Activated naive CD8-positive, alpha-beta T cell treated with anti-CD3 and anti-CD28 coated beads for 36 hours (primary cell): Measurements from ENCODE around the gene PIGU. TPM values are rescaled to one million over a fixed set of nuclear protein-coding genes. Genes with fewer than 3 reads are reported as not detected.

Experiments
- DNase-seq: peaks from one replicate; pipeline ENCODE4 v3.0.0; 2021
- H3K27ac Mint-ChIP-seq: one replicate; pipeline ENCODE4 v1.8.0; 2022; ENCODE audit warnings: mild to moderate bottlenecking, moderate library complexity, mixed read lengths
- H3K27me3 Mint-ChIP-seq: one replicate; pipeline ENCODE4 v1.8.0; 2022; ENCODE audit warnings: mild to moderate bottlenecking, mixed read lengths
- H3K36me3 Mint-ChIP-seq: one replicate; pipeline ENCODE4 v1.8.0; 2021; ENCODE audit warnings: mild to moderate bottlenecking, mixed read lengths
- H3K4me1 Mint-ChIP-seq: one replicate; pipeline ENCODE4 v1.8.0; 2021; ENCODE audit warnings: mixed read lengths
- H3K4me3 Mint-ChIP-seq: one replicate; pipeline ENCODE4 v1.8.0; 2022; ENCODE audit warnings: mild to moderate bottlenecking, moderate library complexity, mixed read lengths
- H3K9me3 Mint-ChIP-seq: one replicate; pipeline ENCODE4 v1.8.0; 2022; ENCODE audit warnings: mixed read lengths
- total RNA-seq, 2 experiments: library from RNA; stranded (reverse); gene quantifications; one replicate each; pipeline ENCODE4 v1.2.3, GENCODE V29; 2021

The PIGU gene
- total RNA-seq, 2 experiments from 2014 or later, result 18.7 to 19.3 TPM

- H3K9me3 Mint-ChIP-seq, result no peaks in the 10 kb centered on the region
- H3K4me3 Mint-ChIP-seq, result no peak overlapping the region
- H3K27ac Mint-ChIP-seq, result no peak overlapping the region
- no peaks in the 10 kb centered on the region for H3K36me3 Mint-ChIP-seq
- no peak for DNase-seq
- H3K4me1 Mint-ChIP-seq, result peaks cover under 1% of the 10 kb centered on the region
- no peaks in the 10 kb centered on the region for H3K27me3 Mint-ChIP-seq
These were observed 90.3 kb downstream of the PIGU start for GRCh38 chr20:34586488-34587163.

- Mint-ChIP-seq H3K36me3 (peaks cover 6% of the 10 kb centered on the region), H3K9me3 (no peaks in the 10 kb centered on the region), H3K4me1 (peaks cover 11% of the 10 kb centered on the region), H3K27me3 (no peaks in the 10 kb centered on the region), H3K4me3 (no peak overlapping the region), H3K27ac (no peak overlapping the region)
- DNase-seq, result no peak
These were observed 91.9 kb downstream of the PIGU start for GRCh38 chr20:34585019-34585418.

- no peak overlapping the region for H3K27ac Mint-ChIP-seq
- no peaks in the 10 kb centered on the region for H3K27me3 Mint-ChIP-seq
- H3K4me3 Mint-ChIP-seq, result no peak overlapping the region
These were observed 93.3 kb downstream of the PIGU start for GRCh38 chr20:34583544-34583943.

GRCh38 chr20:34582911-34583310, 94.0 kb downstream of the PIGU start:
- Mint-ChIP-seq H3K4me3 (no peak overlapping the region), H3K4me1 (peaks cover 11% of the 10 kb centered on the region), H3K9me3 (no peaks in the 10 kb centered on the region), H3K27me3 (no peaks in the 10 kb centered on the region), H3K27ac (no peak overlapping the region), H3K36me3 (peaks cover 6% of the 10 kb centered on the region)
- no peak for DNase-seq

More at GRCh38 chr20:34583544-34583943, 93.3 kb downstream of the PIGU start:
- peaks cover 11% of the 10 kb centered on the region for H3K4me1 Mint-ChIP-seq
- H3K9me3 Mint-ChIP-seq, result no peaks in the 10 kb centered on the region
- no peak for DNase-seq
- H3K36me3 Mint-ChIP-seq, result peaks cover 6% of the 10 kb centered on the region

- H3K4me3 Mint-ChIP-seq, result no peak overlapping the region
- peaks cover 11% of the 10 kb centered on the region for H3K4me1 Mint-ChIP-seq
- no peaks in the 10 kb centered on the region for H3K9me3 Mint-ChIP-seq
- H3K27me3 Mint-ChIP-seq, result no peaks in the 10 kb centered on the region
- H3K36me3 Mint-ChIP-seq, result peaks cover 6% of the 10 kb centered on the region
- no peak overlapping the region for H3K27ac Mint-ChIP-seq
- DNase-seq, result no peak
These were observed 94.7 kb downstream of the PIGU start for GRCh38 chr20:34582221-34582620.

- peaks cover 6% of the 10 kb centered on the region for H3K36me3 Mint-ChIP-seq
- no peak overlapping the region for H3K4me3 Mint-ChIP-seq
- H3K4me1 Mint-ChIP-seq, result peaks cover 11% of the 10 kb centered on the region
- H3K9me3 Mint-ChIP-seq, result no peaks in the 10 kb centered on the region
- no peaks in the 10 kb centered on the region for H3K27me3 Mint-ChIP-seq
- peak; percentile 18 for DNase-seq
- H3K27ac Mint-ChIP-seq, result peak overlapping the region; percentile 55
These were observed 95.3 kb downstream of the PIGU start for GRCh38 chr20:34581341-34582184.

- H3K4me1 Mint-ChIP-seq, result peaks cover 11% of the 10 kb centered on the region
- no peaks in the 10 kb centered on the region for H3K9me3 Mint-ChIP-seq
- peak overlapping the region; percentile 55 for H3K27ac Mint-ChIP-seq
- peaks cover 6% of the 10 kb centered on the region for H3K36me3 Mint-ChIP-seq
- no peaks in the 10 kb centered on the region for H3K27me3 Mint-ChIP-seq
- no peak for DNase-seq
- H3K4me3 Mint-ChIP-seq, result no peak overlapping the region
These were observed 96.6 kb downstream of the PIGU start for GRCh38 chr20:34579979-34580940.

- Mint-ChIP-seq H3K9me3 (no peaks in the 10 kb centered on the region), H3K27ac (no peak overlapping the region), H3K4me1 (peaks cover 11% of the 10 kb centered on the region), H3K36me3 (peaks cover 10% of the 10 kb centered on the region), H3K4me3 (no peak overlapping the region), H3K27me3 (no peaks in the 10 kb centered on the region)
- DNase-seq, result no peak
These were observed 97.5 kb downstream of the PIGU start for GRCh38 chr20:34579191-34579978.

- DNase-seq, result no peak
These were observed 98.4 kb downstream of the PIGU start for GRCh38 chr20:34578521-34578920.

GRCh38 chr20:34578025-34578424, 98.9 kb downstream of the PIGU start:
- Mint-ChIP-seq H3K27me3 (no peaks in the 10 kb centered on the region), H3K4me1 (peaks cover 11% of the 10 kb centered on the region), H3K4me3 (no peak overlapping the region), H3K36me3 (peaks cover 11% of the 10 kb centered on the region), H3K9me3 (no peaks in the 10 kb centered on the region), H3K27ac (no peak overlapping the region)
- DNase-seq, result no peak

More at GRCh38 chr20:34578521-34578920, 98.4 kb downstream of the PIGU start:
- Mint-ChIP-seq H3K27ac (no peak overlapping the region), H3K9me3 (no peaks in the 10 kb centered on the region), H3K4me3 (no peak overlapping the region), H3K4me1 (peaks cover 11% of the 10 kb centered on the region), H3K36me3 (peaks cover 11% of the 10 kb centered on the region), H3K27me3 (no peaks in the 10 kb centered on the region)

- no peak overlapping the region for H3K4me3 Mint-ChIP-seq
- H3K9me3 Mint-ChIP-seq, result no peaks in the 10 kb centered on the region
- peaks cover 11% of the 10 kb centered on the region for H3K4me1 Mint-ChIP-seq
- no peaks in the 10 kb centered on the region for H3K27me3 Mint-ChIP-seq
- DNase-seq, result no peak
- H3K36me3 Mint-ChIP-seq, result peaks cover 11% of the 10 kb centered on the region
- H3K27ac Mint-ChIP-seq, result no peak overlapping the region
These were observed 99.8 kb downstream of the PIGU start for GRCh38 chr20:34577061-34577460.

GRCh38 chr20:34575756-34576155, 101.1 kb downstream of the PIGU start:
- H3K36me3 Mint-ChIP-seq, result peaks cover 8% of the 10 kb centered on the region
- no peak overlapping the region for H3K4me3 Mint-ChIP-seq
- DNase-seq, result no peak
- H3K27me3 Mint-ChIP-seq, result no peaks in the 10 kb centered on the region
- H3K4me1 Mint-ChIP-seq, result peaks cover 14% of the 10 kb centered on the region
- H3K27ac Mint-ChIP-seq, result no peak overlapping the region
- no peaks in the 10 kb centered on the region for H3K9me3 Mint-ChIP-seq

- Mint-ChIP-seq H3K4me3 (no peak overlapping the region), H3K27ac (no peak overlapping the region), H3K27me3 (no peaks in the 10 kb centered on the region), H3K4me1 (peaks cover 11% of the 10 kb centered on the region), H3K36me3 (peaks cover 8% of the 10 kb centered on the region), H3K9me3 (no peaks in the 10 kb centered on the region)
- no peak for DNase-seq
These were observed 101.6 kb downstream of the PIGU start for GRCh38 chr20:34575271-34575670.

- H3K36me3 Mint-ChIP-seq, result peaks cover 8% of the 10 kb centered on the region
- H3K4me3 Mint-ChIP-seq, result no peak overlapping the region
- no peak overlapping the region for H3K27ac Mint-ChIP-seq
- H3K4me1 Mint-ChIP-seq, result peaks cover 9% of the 10 kb centered on the region
- no peak for DNase-seq
- no peaks in the 10 kb centered on the region for H3K27me3 Mint-ChIP-seq
- no peaks in the 10 kb centered on the region for H3K9me3 Mint-ChIP-seq
These were observed 102.0 kb downstream of the PIGU start for GRCh38 chr20:34574861-34575260.
